AG10803 (cell line): ENCODE measurements around the gene CYP2F1.
"Not testable (repeated sequence)": the region's sequence is repeated elsewhere in the genome, so short reads cannot be mapped to it uniquely, and the experiment has no call there.

Source experiments
- DNase-seq: peaks from one replicate; pipeline ENCODE4 v3.0.0; 2010; ENCODE audit warnings: low read depth
- H3K4me3 ChIP-seq: 2 replicates; pipeline ENCODE4 v1.5.1; 2011; ENCODE audit warnings: mild to moderate bottlenecking, low read length, control low read depth
- CTCF ChIP-seq: conservative IDR thresholded peaks from 2 replicates; pipeline ENCODE4 v1.5.1; 2011; ENCODE audit warnings: mild to moderate bottlenecking, low read length, control low read depth, inconsistent platforms

The CYP2F1 gene

GRCh38 chr19:41144403-41144802 is 30.2 kb downstream of the CYP2F1 start:
- DNase-seq: peak; percentile 80
- TF ChIP-seq CTCF: peak; percentile 89
- no peak overlapping the region for H3K4me3 ChIP-seq

GRCh38 chr19:41149831-41150230 is 35.6 kb downstream of the CYP2F1 start:
- no peak for TF ChIP-seq CTCF
- H3K4me3 ChIP-seq: no peak overlapping the region
- DNase-seq: no peak

GRCh38 chr19:41150986-41151385 is 36.8 kb downstream of the CYP2F1 start:
- not testable (repeated sequence) for DNase-seq

GRCh38 chr19:41154060-41154459 is 39.8 kb downstream of the CYP2F1 start:
- TF ChIP-seq CTCF: no peak
- H3K4me3 ChIP-seq: no peak overlapping the region
- no peak for DNase-seq

More at GRCh38 chr19:41150986-41151385, 36.8 kb downstream of the CYP2F1 start:
- H3K4me3 ChIP-seq: not testable (repeated sequence)

- peak; percentile 25 for TF ChIP-seq CTCF
- H3K4me3 ChIP-seq: no peak overlapping the region
- DNase-seq: no peak
These were observed 42.0 kb downstream of the CYP2F1 start for GRCh38 chr19:41156207-41156606.

GRCh38 chr19:41159881-41160280 is 45.6 kb downstream of the CYP2F1 start:
- DNase-seq: no peak
- no peak for TF ChIP-seq CTCF
- H3K4me3 ChIP-seq: no peak overlapping the region

- no peak for TF ChIP-seq CTCF
- H3K4me3 ChIP-seq: no peak overlapping the region
- no peak for DNase-seq
These were observed 47.7 kb downstream of the CYP2F1 start for GRCh38 chr19:41161903-41162302.
